PC-9 (cell line): ENCODE results near the gene DEUP1. TPM values are rescaled to one million over a fixed set of nuclear protein-coding genes. Genes with fewer than 3 reads are reported as not detected.
"Not testable (repeated sequence)": the region's sequence is repeated elsewhere in the genome, so short reads cannot be mapped to it uniquely, and the experiment has no call there.

Experiments used
- BruUV-seq: library from RNA; stranded (reverse); fragments of 400-500 nt; replicated peaks from 2 replicates; lab custom pipeline; 2021; lab: Mats Ljungman, UMichigan
- CTCF ChIA-PET: fragments of 300-600 bp; sonication (Branson Sonifier 250); formaldehyde crosslinking; loops from one replicate; lab custom pipeline; 2022; ENCODE audit warnings: antibody characterized with exemption; lab: Charles Lee
- POLR2A ChIA-PET: fragments of 300-600 bp; sonication (Branson Sonifier 250); formaldehyde crosslinking; loops from one replicate; lab custom pipeline; 2022; ENCODE audit warnings: antibody characterized with exemption; ENCODE audit not compliant: unreplicated experiment; lab: Charles Lee
- DNase-seq, 2 experiments: peaks; one replicate each; pipeline versions ENCODE4 v3.0.0 to v3.0.0-alpha.2; 2015 to 2022; ENCODE audit warnings: mixed read lengths in 1 of 2
- H2AFZ ChIP-seq: fragments of 200-600 bp; sonication (generic); 2 replicates; pipeline ENCODE4 v1.8.1; 2017; ENCODE audit warnings: antibody characterized with exemption
- H3F3A ChIP-seq: fragments of 200-600 bp; sonication (generic); 2 replicates; pipeline ENCODE4 v1.8.1; 2017; ENCODE audit warnings: antibody characterized with exemption, mild to moderate bottlenecking, low read depth; ENCODE audit not compliant: insufficient read depth
- H3K27ac ChIP-seq: fragments of 200-600 bp; sonication (generic); 2 replicates; pipeline ENCODE4 v1.6.1; 2016; ENCODE audit warnings: mixed run types
- H3K27me3 ChIP-seq: fragments of 200-600 bp; sonication (generic); 2 replicates; pipeline ENCODE4 v1.6.1; 2016; ENCODE audit warnings: low read depth, mixed run types; ENCODE audit not compliant: insufficient read depth
- H3K36me3 ChIP-seq: fragments of 200-600 bp; sonication (generic); 2 replicates; pipeline ENCODE4 v1.6.1; 2016; ENCODE audit warnings: low read depth, mixed run types
- H3K4me1 ChIP-seq: fragments of 200-600 bp; sonication (generic); replicated peaks from 2 replicates; pipeline ENCODE4 v1.6.1; 2016; ENCODE audit warnings: mixed run types; ENCODE audit not compliant: insufficient read depth
- H3K4me2 ChIP-seq: fragments of 200-600 bp; sonication (generic); 2 replicates; pipeline ENCODE4 v1.6.1; 2017; ENCODE audit warnings: mixed run types
- H3K4me3 ChIP-seq: fragments of 200-600 bp; sonication (generic); 2 replicates; pipeline ENCODE4 v1.6.1; 2016; ENCODE audit warnings: mixed run types
- H3K79me2 ChIP-seq: fragments of 200-600 bp; sonication (generic); 2 replicates; pipeline ENCODE4 v1.6.1; 2017; ENCODE audit warnings: low read depth, mixed run types
- H3K9me2 ChIP-seq: fragments of 200-600 bp; sonication (generic); 2 replicates; pipeline ENCODE4 v1.8.1; 2017; ENCODE audit warnings: mild to moderate bottlenecking; ENCODE audit not compliant: insufficient read depth
- H3K9me3 ChIP-seq: fragments of 200-600 bp; sonication (generic); 2 replicates; pipeline ENCODE4 v1.8.1; 2016; ENCODE audit warnings: low read depth; ENCODE audit not compliant: insufficient read depth
- H4K20me1 ChIP-seq: fragments of 200-600 bp; sonication (generic); 2 replicates; pipeline ENCODE4 v1.8.1; 2017; ENCODE audit not compliant: insufficient read depth
- CTCF ChIP-seq: fragments of 200-600 bp; sonication (generic); conservative IDR thresholded peaks from 2 replicates; pipeline ENCODE4 v1.6.1; 2017; ENCODE audit warnings: mixed run types, antibody characterized with exemption, mild to moderate bottlenecking, moderate library complexity
- EZH2 ChIP-seq: fragments of 200-600 bp; sonication (generic); IDR thresholded peaks from 2 replicates; pipeline ENCODE4 v1.8.0; 2017; ENCODE audit warnings: antibody characterized with exemption, low read depth
- intact Hi-C: fragments of 100-400 bp; cut with micrococcal nuclease; formaldehyde crosslinking; loops from one replicate; pipeline ENCODE4 v1.10.0; 2022; ENCODE audit not compliant: unreplicated experiment
- total RNA-seq: library from RNA; stranded (reverse); gene quantifications from 2 replicates; pipeline ENCODE4 v1.2.3, GENCODE V29; 2021

Gene DEUP1
- total RNA-seq, 1 experiment from 2014 or later, result not detected

GRCh38 chr11:93458286-93458685 lies 127.7 kb downstream of the DEUP1 start:
- TF ChIP-seq CTCF, result no peak
- TF ChIP-seq EZH2, result no peak
- no peaks in the 10 kb centered on the region for H3K9me3 ChIP-seq
- no peak overlapping the region for H3K4me2 ChIP-seq
- H3K79me2 ChIP-seq, result no peaks in the 10 kb centered on the region
- no peak overlapping the region for H3K4me3 ChIP-seq
- no peaks in the 10 kb centered on the region for H3F3A ChIP-seq
- H3K27ac ChIP-seq, result no peak overlapping the region
- ChIA-PET CTCF (no interaction called here), POLR2A (no interaction called here)
- peaks cover 4% of the 10 kb centered on the region; the same call in 1 of the 2 replicates for H3K9me2 ChIP-seq
- intact Hi-C loops, result no loop called here
- peaks cover 11% of the 10 kb centered on the region; the same call in 1 of the 2 replicates for H3K27me3 ChIP-seq
- no TSS peak for BruUV-seq
- H2AFZ ChIP-seq, result no peak overlapping the region
- H3K36me3 ChIP-seq, result no peaks in the 10 kb centered on the region
- DNase-seq, result no peak
- H4K20me1 ChIP-seq, result no peaks in the 10 kb centered on the region
- no peaks in the 10 kb centered on the region for H3K4me1 ChIP-seq

GRCh38 chr11:93463666-93464065 lies 133.1 kb downstream of the DEUP1 start:
- intact Hi-C loops, CTCF ChIA-PET, H2AFZ ChIP-seq, H3K4me1 ChIP-seq, POLR2A ChIA-PET, H3K36me3 ChIP-seq, H3K9me2 ChIP-seq, H3K27ac ChIP-seq, H3K4me3 ChIP-seq, H3K79me2 ChIP-seq, H3F3A ChIP-seq, H4K20me1 ChIP-seq, DNase-seq, H3K9me3 ChIP-seq, BruUV-seq, H3K4me2 ChIP-seq: not testable (repeated sequence)
- peaks cover 11% of the 10 kb centered on the region; the same call in 1 of the 2 replicates for H3K27me3 ChIP-seq

- TF ChIP-seq EZH2 (no peak), CTCF (no peak)
- Histone ChIP-seq H3K27ac (no peak overlapping the region), H2AFZ (no peak overlapping the region), H3K4me3 (no peak overlapping the region), H4K20me1 (no peaks in the 10 kb centered on the region), H3K9me3 (no peaks in the 10 kb centered on the region), H3K79me2 (no peaks in the 10 kb centered on the region), H3F3A (no peaks in the 10 kb centered on the region), H3K36me3 (no peaks in the 10 kb centered on the region), H3K4me2 (no peak overlapping the region), H3K27me3 (peaks cover 11% of the 10 kb centered on the region; the same call in 1 of the 2 replicates), H3K4me1 (no peaks in the 10 kb centered on the region), H3K9me2 (no peaks in the 10 kb centered on the region)
- no TSS peak for BruUV-seq
- CTCF ChIA-PET, result no interaction called here
- POLR2A ChIA-PET, result no interaction called here
- no peak for DNase-seq
- intact Hi-C loops, result no loop called here
These were observed 134.5 kb downstream of the DEUP1 start for GRCh38 chr11:93464927-93465540.

- H2AFZ ChIP-seq, result no peak overlapping the region
- no peaks in the 10 kb centered on the region for H4K20me1 ChIP-seq
- H3K27me3 ChIP-seq, result peaks cover 1% of the 10 kb centered on the region; the same call in 1 of the 2 replicates
- ChIA-PET POLR2A (no interaction called here), CTCF (no interaction called here)
- no peaks in the 10 kb centered on the region for H3K36me3 ChIP-seq
- no TSS peak for BruUV-seq
- no peak overlapping the region for H3K27ac ChIP-seq
- no peaks in the 10 kb centered on the region for H3K79me2 ChIP-seq
- H3K4me3 ChIP-seq, result no peak overlapping the region
- H3K4me1 ChIP-seq, result no peaks in the 10 kb centered on the region
- no peaks in the 10 kb centered on the region for H3K9me3 ChIP-seq
- intact Hi-C loops, result no loop called here
- H3K4me2 ChIP-seq, result no peak overlapping the region
- TF ChIP-seq EZH2 (no peak), CTCF (no peak)
- H3F3A ChIP-seq, result no peaks in the 10 kb centered on the region
- no peak for DNase-seq
- no peaks in the 10 kb centered on the region for H3K9me2 ChIP-seq
These were observed 136.5 kb downstream of the DEUP1 start for GRCh38 chr11:93467054-93467453.
